ENCODE measurements around the gene ESR1.

ESR1 gene

GRCh38 chr6:152050451-152051195 is 243.1 kb downstream of the ESR1 start:
- H3K4me1 ChIP-seq (ENCODE audit: low read depth, poor library complexity, severe bottlenecking), result peaks cover 1% of the 10 kb centered on the region
- no peaks in the 10 kb centered on the region for H3K79me2 ChIP-seq (ENCODE audit: insufficient read depth, low read depth)
- no peaks in the 10 kb centered on the region for H3K27me3 ChIP-seq (ENCODE audit: insufficient read depth, low read depth)
- no peak overlapping the region for H3K27ac ChIP-seq
- H4K20me1 ChIP-seq (ENCODE audit: insufficient read depth), result no peaks in the 10 kb centered on the region
- no peak overlapping the region for H3K4me3 ChIP-seq (IDR thresholded peaks at IDR 0.05; ENCODE audit: insufficient read depth, low read depth, low read length)
- H3K9ac ChIP-seq, result no peak overlapping the region
- no peak overlapping the region for H3K4me2 ChIP-seq
- no peaks in the 10 kb centered on the region for H3K36me3 ChIP-seq (ENCODE audit: insufficient read depth)
- no peak overlapping the region for H2AFZ ChIP-seq (ENCODE audit: low read depth)
- TF ChIP-seq CTCF (conservative IDR thresholded peaks at IDR 0.05; ENCODE audit: low read depth, low read length), result no peak

GRCh38 chr6:152052061-152052460 is 244.6 kb downstream of the ESR1 start:
- H3K36me3 ChIP-seq (ENCODE audit: insufficient read depth), result no peaks in the 10 kb centered on the region
- H2AFZ ChIP-seq (ENCODE audit: low read depth), result no peak overlapping the region
- no peaks in the 10 kb centered on the region for H3K79me2 ChIP-seq (ENCODE audit: insufficient read depth, low read depth)
- no peak overlapping the region for H3K4me3 ChIP-seq (IDR thresholded peaks at IDR 0.05; ENCODE audit: insufficient read depth, low read depth, low read length)
- no peak overlapping the region for H3K9ac ChIP-seq
- H3K27ac ChIP-seq, result no peak overlapping the region
- peaks cover 16% of the 10 kb centered on the region for H3K4me1 ChIP-seq (ENCODE audit: low read depth, poor library complexity, severe bottlenecking)
- no peak for TF ChIP-seq CTCF (conservative IDR thresholded peaks at IDR 0.05; ENCODE audit: low read depth, low read length)
- no peaks in the 10 kb centered on the region for H3K27me3 ChIP-seq (ENCODE audit: insufficient read depth, low read depth)
- no peak overlapping the region for H3K4me2 ChIP-seq
- no peaks in the 10 kb centered on the region for H4K20me1 ChIP-seq (ENCODE audit: insufficient read depth)

- TF ChIP-seq CTCF (conservative IDR thresholded peaks at IDR 0.05; ENCODE audit: low read depth, low read length), result no peak
- Histone ChIP-seq H2AFZ (ENCODE audit: low read depth) (no peak overlapping the region), H3K27me3 (ENCODE audit: insufficient read depth, low read depth) (no peaks in the 10 kb centered on the region), H3K4me2 (no peak overlapping the region), H3K27ac (no peak overlapping the region), H3K4me3 (IDR thresholded peaks at IDR 0.05; ENCODE audit: insufficient read depth, low read depth, low read length) (no peak overlapping the region), H4K20me1 (ENCODE audit: insufficient read depth) (no peaks in the 10 kb centered on the region), H3K79me2 (ENCODE audit: insufficient read depth, low read depth) (no peaks in the 10 kb centered on the region), H3K4me1 (ENCODE audit: low read depth, poor library complexity, severe bottlenecking) (peaks cover 27% of the 10 kb centered on the region), H3K9ac (no peak overlapping the region), H3K36me3 (ENCODE audit: insufficient read depth) (no peaks in the 10 kb centered on the region)
These were observed 245.8 kb downstream of the ESR1 start for GRCh38 chr6:152053332-152053731.

GRCh38 chr6:152054441-152054840 is 247.0 kb downstream of the ESR1 start:
- no peak overlapping the region for H3K27ac ChIP-seq

More at GRCh38 chr6:152054441-152054840, 247.0 kb downstream of the ESR1 start:
- TF ChIP-seq CTCF (conservative IDR thresholded peaks at IDR 0.05; ENCODE audit: low read depth, low read length), result no peak
- H3K27me3 ChIP-seq (ENCODE audit: insufficient read depth, low read depth), result no peaks in the 10 kb centered on the region
- H3K4me3 ChIP-seq (IDR thresholded peaks at IDR 0.05; ENCODE audit: insufficient read depth, low read depth, low read length), result no peak overlapping the region
- no peaks in the 10 kb centered on the region for H3K36me3 ChIP-seq (ENCODE audit: insufficient read depth)
- no peaks in the 10 kb centered on the region for H3K79me2 ChIP-seq (ENCODE audit: insufficient read depth, low read depth)
- no peak overlapping the region for H3K4me2 ChIP-seq
- H2AFZ ChIP-seq (ENCODE audit: low read depth), result no peak overlapping the region
- H3K9ac ChIP-seq, result no peak overlapping the region
- peaks cover 27% of the 10 kb centered on the region for H3K4me1 ChIP-seq (ENCODE audit: low read depth, poor library complexity, severe bottlenecking)
- H4K20me1 ChIP-seq (ENCODE audit: insufficient read depth), result no peaks in the 10 kb centered on the region

Measured in KMS-11 (cell line).